ENCODE results near the gene SGIP1. TPM values are rescaled to one million over a fixed set of nuclear protein-coding genes. Genes with fewer than 3 reads are reported as not detected.

Gene SGIP1
- total and polyA plus RNA-seq, 2 experiments from 2014 or later = 4.0 to 7.7 TPM

DNA sequence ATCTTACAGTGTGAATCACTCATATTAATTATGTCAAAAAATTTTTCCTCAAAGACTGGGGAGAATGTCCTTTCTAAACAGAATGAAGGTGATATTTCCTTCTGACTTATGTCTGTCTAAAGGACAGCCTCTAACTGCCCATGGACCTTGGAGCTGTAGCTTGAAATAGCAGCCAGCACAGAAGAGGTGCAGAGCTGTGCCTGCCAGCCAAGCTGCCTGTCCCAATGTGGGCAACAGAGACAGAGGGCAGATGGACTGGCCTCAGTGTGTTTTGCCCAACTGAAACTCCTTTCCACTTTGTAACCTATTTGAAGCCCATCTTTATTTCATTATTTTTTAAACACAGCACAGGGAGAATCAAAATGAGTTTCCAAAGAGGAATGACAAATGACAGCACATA is 120.7 kb downstream of the SGIP1 start:
- Histone ChIP-seq H3K9me3 (ENCODE audit: low read depth) (no peaks in the 10 kb centered on the region), H3K27ac (no peak overlapping the region), H3K9ac (no peak overlapping the region), H2AFZ (no peak overlapping the region), H3F3A (ENCODE audit: insufficient read depth) (no peaks in the 10 kb centered on the region), H3K4me3 (no peak overlapping the region), H3K79me2 (ENCODE audit: insufficient read depth) (no peaks in the 10 kb centered on the region), H3K4me1 (ENCODE audit: insufficient read depth) (no peaks in the 10 kb centered on the region), H3K36me3 (ENCODE audit: low read depth) (no peaks in the 10 kb centered on the region), H3K27me3 (replicated peaks; ENCODE audit: insufficient read depth) (no peaks in the 10 kb centered on the region), H4K20me1 (ENCODE audit: insufficient read depth) (no peaks in the 10 kb centered on the region), H3K4me2 (ENCODE audit: unreplicated experiment) (no peak overlapping the region), H3K9me2 (ENCODE audit: insufficient read depth) (no peaks in the 10 kb centered on the region)
- TF ChIP-seq EZH2 (IDR thresholded peaks at IDR 0.05; ENCODE audit: insufficient read depth, poor library complexity, severe bottlenecking) (no peak), EZH2phosphoT487 (IDR thresholded peaks at IDR 0.05; ENCODE audit: insufficient read depth, low read depth) (no peak)
- in situ Hi-C loops (cut with MboI) = no loop called here
- DNase-seq = no peak

GRCh38 chr1:66671455-66671854 is 137.5 kb downstream of the SGIP1 start:
- H3K79me2 ChIP-seq (ENCODE audit: insufficient read depth) = no peaks in the 10 kb centered on the region
- no peaks in the 10 kb centered on the region for H3K27me3 ChIP-seq (replicated peaks; ENCODE audit: insufficient read depth)
- TF ChIP-seq EZH2phosphoT487 (IDR thresholded peaks at IDR 0.05; ENCODE audit: insufficient read depth, low read depth) (no peak), EZH2 (IDR thresholded peaks at IDR 0.05; ENCODE audit: insufficient read depth, poor library complexity, severe bottlenecking) (no peak)
- H3K9me3 ChIP-seq (ENCODE audit: low read depth) = no peaks in the 10 kb centered on the region
- H3K9ac ChIP-seq = no peak overlapping the region
- no peak overlapping the region for H3K27ac ChIP-seq
- peaks cover 6% of the 10 kb centered on the region for H3K4me1 ChIP-seq (ENCODE audit: insufficient read depth)
- WGBS, 2 experiments (ENCODE audit: low coverage in 1 of 2, low lambda C conversion rate in 2 of 2, missing lambda C conversion rate in 2 of 2) = 64 to 73% methylated on average over 1 of the region's 1 CpG
- no peak overlapping the region for H3K4me2 ChIP-seq (ENCODE audit: unreplicated experiment)
- no peaks in the 10 kb centered on the region for H4K20me1 ChIP-seq (ENCODE audit: insufficient read depth)
- in situ Hi-C loops (cut with MboI) = no loop called here
- no peaks in the 10 kb centered on the region for H3K36me3 ChIP-seq (ENCODE audit: low read depth)
- H3K9me2 ChIP-seq (ENCODE audit: insufficient read depth) = no peaks in the 10 kb centered on the region
- DNase-seq = no peak
- no peak overlapping the region for H3K4me3 ChIP-seq
- H3F3A ChIP-seq (ENCODE audit: insufficient read depth) = peaks cover 9% of the 10 kb centered on the region
- H2AFZ ChIP-seq = no peak overlapping the region

- peak overlapping the region; percentile 17 for H2AFZ ChIP-seq
- peak overlapping the region; percentile 52 for H3K4me2 ChIP-seq (ENCODE audit: unreplicated experiment)
- peak; percentile 87 for DNase-seq
Measured at GRCh38 chr1:66676613-66677298, 142.8 kb downstream of the SGIP1 start.

GRCh38 chr1:66678146-66678545 is 144.2 kb downstream of the SGIP1 start:
- Histone ChIP-seq H3K9me2 (ENCODE audit: insufficient read depth) (no peaks in the 10 kb centered on the region), H3K9ac (no peak overlapping the region), H3K79me2 (ENCODE audit: insufficient read depth) (no peaks in the 10 kb centered on the region), H3K4me1 (ENCODE audit: insufficient read depth) (peaks cover 22% of the 10 kb centered on the region), H3K27me3 (replicated peaks; ENCODE audit: insufficient read depth) (no peaks in the 10 kb centered on the region), H3K4me3 (no peak overlapping the region), H3F3A (ENCODE audit: insufficient read depth) (peaks cover 27% of the 10 kb centered on the region), H3K36me3 (ENCODE audit: low read depth) (no peaks in the 10 kb centered on the region), H2AFZ (no peak overlapping the region), H3K27ac (no peak overlapping the region), H4K20me1 (ENCODE audit: insufficient read depth) (no peaks in the 10 kb centered on the region), H3K9me3 (ENCODE audit: low read depth) (no peaks in the 10 kb centered on the region), H3K4me2 (ENCODE audit: unreplicated experiment) (no peak overlapping the region)
- in situ Hi-C loops (cut with MboI) = no loop called here
- TF ChIP-seq EZH2 (IDR thresholded peaks at IDR 0.05; ENCODE audit: insufficient read depth, poor library complexity, severe bottlenecking) (no peak), EZH2phosphoT487 (IDR thresholded peaks at IDR 0.05; ENCODE audit: insufficient read depth, low read depth) (no peak)
- WGBS, 2 experiments (ENCODE audit: low coverage in 1 of 2, low lambda C conversion rate in 2 of 2, missing lambda C conversion rate in 2 of 2) = 97 to 100% methylated on average over 1 of the region's 1 CpG
- DNase-seq = no peak

More at GRCh38 chr1:66676613-66677298, 142.8 kb downstream of the SGIP1 start:
- no peaks in the 10 kb centered on the region for H3K9me3 ChIP-seq (ENCODE audit: low read depth)
- no peaks in the 10 kb centered on the region for H3K36me3 ChIP-seq (ENCODE audit: low read depth)
- H3K9me2 ChIP-seq (ENCODE audit: insufficient read depth) = no peaks in the 10 kb centered on the region
- peaks cover 22% of the 10 kb centered on the region for H3K4me1 ChIP-seq (ENCODE audit: insufficient read depth)
- H3K27me3 ChIP-seq (replicated peaks; ENCODE audit: insufficient read depth) = no peaks in the 10 kb centered on the region
- H3K9ac ChIP-seq = peak overlapping the region; percentile 50
- no peaks in the 10 kb centered on the region for H4K20me1 ChIP-seq (ENCODE audit: insufficient read depth)
- WGBS, 2 experiments (ENCODE audit: low coverage in 1 of 2, low lambda C conversion rate in 2 of 2, missing lambda C conversion rate in 2 of 2) = 23 to 24% methylated on average over 3 of the region's 3 CpGs
- TF ChIP-seq EZH2phosphoT487 (IDR thresholded peaks at IDR 0.05; ENCODE audit: insufficient read depth, low read depth) (no peak), EZH2 (IDR thresholded peaks at IDR 0.05; ENCODE audit: insufficient read depth, poor library complexity, severe bottlenecking) (no peak)
- in situ Hi-C loops (cut with MboI) = no loop called here
- peak overlapping the region; percentile 7; the same call in 1 of the 2 replicates for H3K4me3 ChIP-seq
- H3K27ac ChIP-seq = peak overlapping the region; percentile 74
- peaks cover 27% of the 10 kb centered on the region for H3F3A ChIP-seq (ENCODE audit: insufficient read depth)
- no peaks in the 10 kb centered on the region for H3K79me2 ChIP-seq (ENCODE audit: insufficient read depth)
